Stimulated activated CD8-positive, alpha-beta memory T cell treated with anti-CD3 and anti-CD28 coated beads, Interleukin-2, amount 100 ng/mL, for 1 hour (primary cell): ENCODE measurements around the gene RAB3C.
"Not testable (repeated sequence)": the region's sequence is repeated elsewhere in the genome, so short reads cannot be mapped to it uniquely, and the experiment has no call there.

Source experiments
- DNase-seq, 2 donors: peaks; one replicate each; pipeline ENCODE4 v3.0.0-alpha.2; 2020; ENCODE audit warnings: low read depth in 2 of 2

The RAB3C gene

DNA sequence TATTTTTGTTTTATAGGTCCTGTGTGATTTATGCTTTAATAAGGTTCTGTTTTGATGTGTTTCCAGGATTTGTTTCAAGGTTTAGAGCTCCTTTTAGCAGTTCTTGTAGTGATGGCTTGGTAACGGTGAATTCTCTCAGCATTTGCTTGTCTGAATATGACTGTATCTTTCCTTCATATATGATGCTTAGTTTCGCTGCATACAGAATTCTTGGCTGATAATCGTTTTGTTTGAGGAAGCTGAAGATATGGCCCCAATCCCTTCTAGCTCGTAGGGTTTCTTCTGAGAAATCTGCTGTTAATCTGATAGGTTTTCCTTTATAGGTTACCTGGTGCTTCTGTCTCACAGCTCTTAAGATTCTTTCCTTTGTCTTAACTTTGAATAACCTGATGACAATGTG, 20.0 kb downstream of the RAB3C start:
- DNase-seq: not testable (repeated sequence)

DNA sequence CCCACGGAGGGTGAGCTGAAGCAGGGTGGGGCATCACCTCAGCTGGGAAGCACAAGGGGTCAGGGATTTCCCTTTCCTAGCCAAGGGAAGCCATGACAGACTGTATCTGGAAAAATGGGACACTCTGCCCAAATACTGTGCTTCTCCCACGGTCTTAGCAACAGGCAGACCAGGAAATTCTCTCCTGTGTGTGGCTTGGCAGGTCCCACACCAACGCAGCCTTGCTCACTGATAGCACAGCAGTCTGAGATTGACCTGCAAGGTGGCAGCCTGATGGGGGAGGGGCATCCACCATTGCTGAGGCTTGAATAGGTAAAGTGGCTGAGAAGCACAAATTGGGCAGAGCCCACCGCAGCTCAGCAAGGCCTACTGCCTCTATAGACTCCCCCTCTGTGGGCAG, 23.2 kb downstream of the RAB3C start:
- DNase-seq: no peak

DNA sequence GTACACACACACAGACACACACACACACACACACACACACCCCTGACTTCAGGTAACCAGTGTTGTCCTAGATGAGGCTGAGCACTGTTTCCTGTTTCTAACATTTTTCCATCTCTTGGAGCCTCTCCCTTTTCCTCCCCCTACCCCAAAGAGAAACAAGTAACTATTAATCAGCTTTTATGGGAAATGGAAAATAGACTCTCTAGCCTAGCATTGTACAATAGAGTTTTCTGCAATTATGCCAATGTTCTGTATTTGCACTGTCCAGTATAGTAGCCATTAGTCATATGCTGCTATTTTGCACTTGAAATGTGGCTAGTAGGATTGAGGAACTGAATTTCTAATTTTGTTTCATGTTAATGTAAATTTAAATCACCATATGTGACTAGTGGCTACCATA, 33.1 kb downstream of the RAB3C start:
- DNase-seq: no peak

DNA sequence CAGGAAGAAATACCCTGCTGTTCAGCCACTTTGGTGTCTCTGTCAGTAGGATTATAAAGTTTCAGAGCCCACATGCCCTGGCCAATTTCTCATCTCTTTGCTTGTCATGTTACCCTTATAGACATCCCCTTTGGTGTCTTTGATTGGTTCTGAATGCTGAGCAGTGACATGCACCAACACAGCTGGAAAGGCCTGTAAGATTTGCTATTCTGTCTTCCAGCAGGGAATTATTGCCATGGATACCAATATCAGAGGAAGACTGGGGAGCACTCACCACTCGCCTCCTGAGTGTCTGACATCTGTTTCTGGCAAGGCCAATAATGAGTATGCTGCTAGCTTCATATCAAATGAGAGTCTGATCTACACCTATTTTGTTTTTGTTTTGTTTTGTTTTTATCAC, 34.4 kb downstream of the RAB3C start:
- DNase-seq: no peak

DNA sequence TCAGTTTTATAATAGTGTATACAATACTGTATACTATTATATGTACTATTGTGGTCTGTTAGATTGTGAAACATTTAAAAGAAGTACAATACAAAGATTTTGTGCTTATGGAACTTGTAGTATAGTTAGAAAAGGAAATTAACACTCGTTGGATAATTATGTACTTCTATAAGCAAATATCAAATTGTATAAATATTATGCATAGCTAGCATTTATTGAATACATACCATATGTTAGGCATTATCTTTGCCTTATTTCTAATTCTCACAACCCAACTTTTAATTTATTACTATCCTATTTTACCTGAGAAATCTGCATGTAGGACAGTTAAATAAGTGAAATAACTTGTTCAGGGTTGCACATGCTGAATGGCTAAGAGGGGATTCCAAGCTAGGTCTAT, 37.5 kb downstream of the RAB3C start:
- no peak for DNase-seq

DNA sequence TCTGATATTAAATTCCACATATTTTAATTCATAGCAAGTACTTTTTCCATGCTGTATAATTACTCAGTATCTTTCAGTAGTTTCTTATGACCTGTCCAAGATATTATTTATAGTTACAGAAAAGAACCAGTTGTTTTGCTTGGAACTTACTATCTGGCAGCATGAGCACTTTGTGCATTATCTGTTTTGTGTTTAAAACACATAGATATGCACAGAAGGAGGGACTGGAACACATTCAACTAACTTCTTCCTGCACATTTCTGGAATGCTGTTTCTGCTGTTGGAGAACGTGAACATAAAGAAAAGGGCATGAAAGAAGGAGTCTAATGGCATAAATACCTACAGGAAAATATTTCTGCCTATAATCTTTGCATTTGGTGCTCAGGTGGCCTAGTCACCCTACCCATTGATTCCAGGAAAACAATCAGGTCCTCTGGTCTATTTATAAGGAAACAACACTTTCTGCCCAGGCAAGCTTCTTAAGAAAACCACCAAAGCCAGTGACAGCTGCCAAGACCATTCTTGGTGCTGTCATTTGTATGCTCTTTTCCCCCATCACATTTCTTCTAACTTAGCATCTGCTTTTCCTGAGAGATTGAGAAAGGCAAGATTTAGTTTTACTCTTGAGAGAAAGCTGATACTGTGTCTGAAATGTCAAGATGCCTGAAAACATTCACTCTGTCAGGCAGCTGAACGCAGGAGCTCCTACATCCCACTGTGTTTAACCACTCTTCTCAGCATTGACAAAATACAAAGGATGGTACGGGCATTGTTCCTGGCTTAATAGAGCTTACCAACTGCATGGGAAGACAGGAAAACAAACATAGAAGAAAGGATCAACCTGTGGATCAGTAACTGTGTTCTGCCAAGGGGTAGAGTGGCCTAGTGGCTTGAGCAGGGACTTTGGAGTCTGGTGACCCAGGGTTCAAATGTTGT, 40.3 kb downstream of the RAB3C start:
- DNase-seq: no peak

DNA sequence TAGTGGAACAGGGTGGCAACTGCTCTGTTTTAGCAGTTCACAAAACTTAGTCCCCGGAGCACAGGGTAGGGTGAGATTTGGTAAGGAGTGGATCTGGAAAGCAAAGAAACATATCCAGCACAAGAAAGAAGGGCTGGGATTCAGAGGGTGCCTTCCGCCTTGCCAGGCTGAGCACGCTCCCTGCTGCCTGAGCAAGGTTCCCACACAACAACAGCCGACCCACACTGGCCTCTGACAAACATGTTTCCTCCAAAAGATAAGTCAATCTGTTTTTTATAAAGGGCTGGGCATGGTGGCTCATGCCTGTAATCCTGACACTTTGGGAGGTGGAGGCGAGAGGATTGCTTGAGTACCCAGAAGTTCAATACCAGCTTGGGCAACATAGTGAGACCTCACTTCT, 45.8 kb downstream of the RAB3C start:
- no peak for DNase-seq

DNA sequence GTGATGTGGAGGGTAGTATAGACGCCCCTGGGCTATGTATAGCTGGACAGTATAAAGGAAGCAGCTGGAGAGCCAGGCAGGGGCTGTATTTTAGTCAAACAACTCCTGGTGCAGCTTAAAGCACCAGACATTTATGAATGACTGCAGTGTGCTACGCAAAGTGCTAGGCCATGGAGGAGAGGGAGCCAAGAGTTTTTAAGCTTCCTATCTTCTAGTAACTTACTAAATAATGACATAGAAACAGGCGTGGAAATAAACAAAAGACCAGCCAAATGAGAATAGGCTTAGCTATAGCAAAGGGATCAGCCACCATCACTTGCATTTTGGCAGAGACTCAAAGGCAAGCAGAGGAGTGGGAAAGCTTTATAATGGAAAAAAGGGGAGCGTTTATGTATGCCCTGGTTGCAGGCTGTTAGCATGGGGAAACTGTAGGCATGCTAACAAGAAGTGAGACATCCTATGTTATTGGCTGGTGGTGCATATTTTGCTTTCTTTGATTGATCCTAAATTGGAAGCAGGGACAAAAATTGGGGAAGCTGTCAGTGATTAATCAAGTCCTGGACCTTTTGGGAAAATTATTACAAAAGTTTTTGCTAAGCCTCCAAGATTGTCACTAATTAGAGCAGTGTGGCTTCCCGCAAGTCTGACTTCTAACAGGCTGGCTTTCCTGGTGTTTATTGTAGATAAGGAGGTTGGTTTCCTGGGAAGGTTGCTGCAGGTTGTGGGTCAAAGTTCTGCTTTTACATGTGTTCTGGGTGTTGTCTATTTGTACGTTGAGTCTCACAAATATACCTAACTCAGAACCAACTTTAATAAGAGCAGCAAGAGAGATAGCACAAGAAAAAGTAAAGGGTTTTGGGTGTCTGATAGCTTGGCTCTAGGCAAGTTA, 46.6 kb downstream of the RAB3C start:
- no peak for DNase-seq

DNA sequence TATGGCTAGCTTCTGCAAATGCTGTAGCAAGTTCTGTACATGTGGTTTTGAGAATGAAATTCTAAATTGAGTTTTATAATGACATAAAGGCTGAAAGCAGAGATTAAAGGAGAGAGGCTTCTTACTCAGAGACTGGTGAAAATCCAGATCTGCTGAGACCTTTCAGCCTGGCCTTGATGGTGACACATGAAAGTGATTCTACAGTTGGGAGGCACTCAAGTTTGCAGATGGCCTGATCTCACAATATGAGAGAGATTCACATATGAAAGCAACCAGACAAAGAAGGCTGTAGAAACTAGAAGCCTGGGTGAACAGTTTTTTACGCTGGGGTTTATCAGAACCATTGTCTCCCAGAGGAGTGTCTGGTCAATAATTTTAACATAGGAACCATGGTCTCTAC, 49.0 kb downstream of the RAB3C start:
- DNase-seq: no peak

DNA sequence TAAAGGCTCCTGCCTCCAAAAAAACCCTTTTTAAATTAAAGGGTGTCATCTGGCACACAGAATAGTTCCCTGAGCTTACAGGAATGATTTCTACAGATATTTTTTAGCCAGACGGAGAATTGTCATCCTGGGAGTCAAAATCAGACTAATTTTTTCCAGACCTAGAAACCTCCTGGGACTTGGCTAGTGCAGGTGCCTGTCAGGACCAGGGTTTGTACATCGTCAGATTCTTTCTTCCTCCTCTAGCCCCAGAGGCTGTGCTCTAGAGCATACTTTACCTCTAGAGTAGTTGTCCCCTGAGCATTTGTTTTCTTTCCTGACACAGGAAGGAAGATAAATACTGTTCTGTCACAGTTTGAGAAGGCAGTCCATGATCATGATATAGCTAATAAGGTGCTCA, 52.5 kb downstream of the RAB3C start:
- no peak for DNase-seq

DNA sequence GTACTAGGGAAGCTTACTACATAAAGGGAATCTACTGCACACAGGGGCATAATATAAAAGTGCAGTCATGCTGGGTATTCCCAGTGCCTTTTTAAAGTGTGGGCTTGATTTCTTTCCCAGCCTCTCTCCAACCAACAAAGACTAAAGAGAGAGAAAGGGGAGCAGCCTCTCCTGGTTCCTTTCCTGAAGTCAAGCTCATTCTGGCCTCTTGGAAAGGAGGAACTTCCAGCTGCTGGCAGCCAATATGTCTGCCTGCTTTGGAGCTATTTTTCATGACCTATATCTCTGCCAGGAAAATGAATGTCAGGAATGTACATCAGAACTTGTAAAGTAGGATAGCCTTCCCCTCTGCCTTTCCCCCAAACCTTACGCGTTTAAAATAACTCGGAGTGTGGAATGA, 57.1 kb downstream of the RAB3C start:
- DNase-seq: no peak

DNA sequence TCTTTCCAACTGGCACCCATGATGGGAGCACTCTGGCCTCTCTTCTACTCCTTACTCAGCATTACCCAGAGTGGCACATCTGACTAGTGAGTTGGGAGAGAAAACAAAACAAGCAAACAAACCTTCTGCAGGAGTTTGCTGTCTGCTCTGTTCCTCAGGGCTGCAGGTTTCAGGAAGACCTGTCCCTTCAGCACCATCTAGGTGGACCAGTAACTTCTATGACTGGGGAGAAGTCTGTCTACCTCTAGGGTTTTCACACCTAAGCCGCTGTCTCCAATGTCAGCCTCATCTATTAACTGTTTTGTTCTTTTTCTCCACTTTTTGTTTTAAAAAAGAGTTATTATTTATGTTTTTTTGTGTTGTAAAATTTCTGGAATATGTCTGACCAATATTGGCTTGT, 58.7 kb downstream of the RAB3C start:
- no peak for DNase-seq

DNA sequence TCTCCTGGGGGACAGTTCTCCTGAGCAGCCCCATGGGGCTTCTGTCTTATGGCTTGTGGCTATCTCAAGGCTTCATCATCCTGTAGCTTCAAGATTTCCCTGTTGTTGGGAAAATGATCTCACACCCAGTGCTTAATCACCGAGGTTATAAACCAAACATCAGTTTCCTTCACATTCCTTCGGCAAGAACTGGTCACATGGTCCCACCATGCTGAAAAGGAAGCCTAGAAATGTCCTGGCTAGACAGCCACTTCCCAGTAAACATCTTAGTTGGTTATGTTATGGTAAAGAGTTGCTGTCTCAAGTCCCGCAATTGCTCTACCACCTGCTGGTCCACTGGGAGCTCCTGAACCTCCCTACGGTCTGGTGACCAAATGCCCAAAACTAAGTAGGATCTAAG, 66.0 kb downstream of the RAB3C start:
- no peak for DNase-seq

DNA sequence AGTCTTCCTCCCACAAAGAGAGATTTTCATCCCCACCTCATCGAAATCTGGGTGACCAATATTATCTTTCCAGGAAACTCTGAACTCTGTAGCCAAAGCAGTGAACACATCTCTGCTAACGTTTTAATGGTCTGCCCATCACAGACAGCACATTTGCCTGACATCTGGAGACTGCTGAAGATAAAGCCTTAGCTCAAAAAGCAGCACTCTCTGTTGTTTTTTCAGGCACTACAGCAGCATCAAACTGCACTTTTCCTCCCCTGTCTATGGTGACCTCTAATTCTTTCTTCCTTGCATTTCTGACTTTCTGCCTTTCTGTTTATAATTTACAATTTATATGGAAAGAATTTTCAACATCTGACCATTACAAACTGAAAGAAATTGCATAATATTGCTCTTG, 66.8 kb downstream of the RAB3C start:
- no peak for DNase-seq

DNA sequence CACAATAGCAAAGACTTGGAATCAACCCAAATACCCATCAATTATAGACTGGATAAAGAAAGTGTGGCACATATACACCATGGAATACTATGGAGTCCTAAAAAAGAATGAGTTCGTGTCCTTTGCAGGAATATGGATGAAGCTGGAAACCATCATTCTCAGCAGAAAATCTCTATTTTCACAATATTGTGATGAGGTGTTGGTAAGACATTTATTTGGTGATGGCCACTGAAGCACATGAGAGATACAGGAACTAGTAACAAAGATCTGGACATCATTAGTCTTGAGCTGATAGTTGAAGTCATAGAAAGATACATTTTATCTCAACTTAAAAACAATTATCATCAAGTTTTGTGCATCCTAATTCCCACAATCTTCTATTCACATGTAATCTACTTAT, 70.6 kb downstream of the RAB3C start:
- DNase-seq: no peak

DNA sequence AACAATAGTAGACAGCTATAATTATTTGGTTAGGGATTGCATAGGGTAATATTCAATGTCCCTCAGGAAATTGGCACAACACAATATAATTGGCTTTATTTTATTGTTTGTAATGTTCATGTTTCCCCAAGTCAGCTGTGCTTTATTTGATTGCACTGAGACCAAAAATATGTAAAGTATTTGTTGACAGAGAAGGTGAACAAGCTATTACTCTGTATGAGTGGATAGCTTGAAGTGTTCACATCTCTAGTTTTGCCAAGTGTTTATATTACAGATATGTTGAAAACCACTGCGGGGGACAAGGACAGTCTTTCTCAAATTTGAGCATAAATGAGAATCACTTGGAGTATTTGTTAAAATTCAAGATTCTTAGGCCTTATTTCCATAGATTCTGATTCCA, 83.3 kb downstream of the RAB3C start:
- no peak for DNase-seq

DNA sequence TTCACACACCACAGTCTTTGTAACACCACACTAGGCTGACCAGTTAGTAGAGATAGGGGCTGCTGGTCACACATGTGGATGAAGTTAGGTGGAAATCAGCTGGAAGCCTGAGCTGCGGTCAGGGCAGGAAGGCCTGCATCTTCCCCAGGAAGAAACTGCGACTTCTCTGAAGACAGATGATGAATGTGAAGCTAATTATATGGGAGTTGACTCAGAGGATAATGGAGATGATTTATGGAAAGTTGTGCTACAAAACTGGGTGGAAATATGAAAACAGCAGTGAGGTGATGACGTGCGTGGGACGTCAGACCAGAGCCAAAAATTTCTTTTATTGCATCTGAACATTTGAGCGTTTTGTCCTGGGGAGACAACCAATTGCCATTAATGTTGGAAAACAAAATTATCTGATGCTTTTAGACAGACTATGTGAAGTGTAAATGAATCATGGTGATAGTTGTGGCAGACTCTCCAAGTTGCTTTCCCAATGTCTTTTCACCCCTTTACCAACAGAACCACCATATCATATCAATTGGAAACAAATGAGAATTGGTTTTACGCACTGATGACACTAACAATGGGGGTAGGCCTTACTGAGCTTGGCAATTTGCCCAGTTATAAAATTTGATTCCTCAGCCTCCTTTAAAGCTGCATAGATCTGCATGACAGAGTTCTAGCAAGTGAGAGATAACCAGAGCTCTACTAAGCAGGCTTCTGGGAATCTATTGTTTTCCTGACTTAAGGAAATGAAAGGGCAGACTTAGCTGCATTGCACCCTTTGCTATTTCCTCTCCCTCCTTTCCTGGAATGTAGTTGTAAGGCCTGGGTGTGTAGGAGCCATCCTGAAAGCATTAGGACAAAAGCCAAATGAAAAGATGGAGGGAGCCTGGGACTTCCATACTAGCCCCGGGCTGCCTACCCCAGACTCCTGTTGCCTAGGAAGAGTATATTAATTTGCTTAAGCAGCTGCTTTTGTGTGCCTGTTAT, 84.0 kb downstream of the RAB3C start:
- no peak for DNase-seq

DNA sequence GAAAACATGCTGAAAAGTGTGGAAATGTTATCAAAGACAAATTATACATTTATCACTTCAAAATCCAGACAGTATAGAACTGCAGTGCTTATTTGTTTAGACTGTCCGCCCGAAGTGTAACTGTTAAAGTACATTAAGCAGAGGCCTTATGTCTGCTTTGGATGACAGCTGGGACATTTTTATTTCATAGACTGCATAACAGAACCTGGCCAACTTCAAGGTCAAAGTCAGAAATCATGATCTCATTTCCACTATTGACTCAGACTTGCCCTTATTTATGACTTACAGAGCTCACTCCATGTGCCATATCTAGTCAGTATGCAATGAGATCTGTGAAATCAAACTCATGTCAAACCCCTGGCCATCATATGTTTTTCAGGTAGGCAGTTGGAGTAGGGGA, 87.7 kb downstream of the RAB3C start:
- DNase-seq: no peak

DNA sequence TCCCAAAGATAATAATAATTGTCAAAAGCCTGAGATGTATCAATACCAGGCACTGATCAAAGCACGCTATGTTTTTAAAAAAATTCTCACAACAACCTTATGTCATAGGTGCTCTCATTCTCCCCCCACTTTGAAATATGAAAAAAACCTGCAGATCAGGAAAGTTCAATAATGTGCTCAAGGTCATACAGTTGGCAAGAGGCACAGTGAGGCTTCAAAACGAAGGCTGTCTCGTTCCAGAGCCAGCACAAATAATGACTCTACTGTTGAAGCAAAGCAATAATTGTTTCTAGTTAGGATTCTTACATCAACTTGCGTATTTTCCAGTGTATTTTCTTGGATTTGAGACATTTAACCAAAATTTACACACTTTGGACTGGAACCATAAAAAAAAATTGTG, 88.3 kb downstream of the RAB3C start:
- no peak for DNase-seq

DNA sequence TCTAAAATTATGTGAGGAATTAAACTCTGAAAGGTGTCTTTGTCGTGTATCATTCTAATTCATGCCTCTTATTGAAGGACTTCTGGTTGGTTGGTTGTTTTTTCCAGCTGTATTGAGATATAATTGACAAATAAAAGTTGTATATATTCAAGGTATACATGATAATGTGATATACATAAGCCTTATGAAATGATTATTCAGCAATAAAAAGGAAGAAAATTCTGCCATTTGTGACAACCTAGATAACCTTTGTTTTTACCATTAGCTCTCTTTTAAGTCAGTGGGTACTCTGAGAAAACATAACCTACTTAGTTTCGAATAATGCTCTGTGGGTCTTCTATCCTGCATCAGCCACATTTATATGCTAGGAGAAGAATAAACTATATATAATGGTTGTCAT, 89.6 kb downstream of the RAB3C start:
- no peak for DNase-seq

DNA sequence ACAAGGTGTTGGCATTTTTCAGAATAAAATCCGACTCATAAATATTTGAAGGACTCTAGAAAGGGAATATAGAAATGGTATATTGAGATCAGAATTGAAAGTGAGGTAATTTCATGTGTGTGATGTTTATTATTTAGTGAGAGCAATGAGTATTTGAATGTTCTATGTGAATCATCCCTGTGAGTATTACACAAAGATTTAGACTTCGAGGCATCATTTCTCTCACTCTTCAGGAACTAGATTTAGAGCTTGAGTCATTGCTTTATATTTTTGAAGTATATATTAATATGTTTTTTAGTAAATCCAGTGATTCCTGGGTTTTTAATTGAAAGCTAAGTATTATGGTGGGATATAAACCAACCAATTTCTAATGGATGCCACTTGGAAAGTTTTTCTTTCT, 91.2 kb downstream of the RAB3C start:
- DNase-seq: no peak

DNA sequence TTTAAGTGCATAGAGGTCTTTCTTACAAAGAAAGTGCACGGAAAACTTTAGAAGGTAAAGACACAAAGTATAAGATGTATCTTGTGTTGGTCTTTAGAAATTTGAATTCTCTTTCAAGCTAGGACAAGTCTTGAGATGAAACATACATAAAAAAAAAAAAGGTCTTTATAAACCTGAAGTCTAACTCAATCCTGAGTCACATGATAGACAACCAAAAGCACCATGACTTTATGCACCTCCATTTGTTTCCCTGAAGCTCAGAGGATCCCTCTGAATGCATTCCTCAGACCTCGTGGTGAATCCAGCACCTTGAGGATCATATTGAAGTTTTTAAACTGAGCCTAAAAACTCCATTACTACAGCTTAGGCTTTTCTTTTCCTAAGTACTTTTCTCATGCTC, 91.8 kb downstream of the RAB3C start:
- DNase-seq: no peak
